KMS-11 (cell line): ENCODE results near the gene SLC25A33.

Experiments
- H2AFZ ChIP-seq: fragments of 200-600 bp; sonication (generic); 2 replicates; pipeline ENCODE4 v1.6.1; 2016; ENCODE audit warnings: antibody characterized with exemption, mixed run types, low read depth
- H3K27ac ChIP-seq: fragments of 200-600 bp; sonication (generic); 2 replicates; pipeline ENCODE4 v1.6.1; 2016; ENCODE audit warnings: mild to moderate bottlenecking, mixed run types
- H3K27me3 ChIP-seq: fragments of 200-600 bp; sonication (generic); 2 replicates; pipeline ENCODE4 v1.6.1; 2017; ENCODE audit warnings: mild to moderate bottlenecking, low read depth, mixed run types, moderate library complexity; ENCODE audit not compliant: insufficient read depth
- H3K36me3 ChIP-seq: fragments of 200-600 bp; sonication (generic); 2 replicates; pipeline ENCODE4 v1.6.1; 2017; ENCODE audit warnings: mild to moderate bottlenecking, mixed run types; ENCODE audit not compliant: insufficient read depth
- H3K4me1 ChIP-seq: fragments of 200-600 bp; sonication (generic); 2 replicates; pipeline ENCODE4 v1.6.1; 2016; ENCODE audit warnings: mild to moderate bottlenecking, low read depth, mixed run types; ENCODE audit not compliant: poor library complexity, severe bottlenecking
- H3K4me2 ChIP-seq: fragments of 200-600 bp; sonication (generic); 2 replicates; pipeline ENCODE4 v1.7.0; 2016; ENCODE audit warnings: mild to moderate bottlenecking, mixed run types
- H3K4me3 ChIP-seq: fragments of 200-600 bp; sonication (generic); IDR thresholded peaks from 2 replicates; pipeline ENCODE4 v1.6.1; 2017; ENCODE audit warnings: low read depth, low read length, mixed read lengths; ENCODE audit not compliant: insufficient read depth
- H3K79me2 ChIP-seq: fragments of 200-600 bp; sonication (generic); 2 replicates; pipeline ENCODE4 v1.6.1; 2016; ENCODE audit warnings: low read depth, mixed run types; ENCODE audit not compliant: insufficient read depth
- H3K9ac ChIP-seq: fragments of 200-600 bp; sonication (generic); 2 replicates; pipeline ENCODE4 v1.6.1; 2016; ENCODE audit warnings: mild to moderate bottlenecking, mixed run types
- H4K20me1 ChIP-seq: fragments of 200-600 bp; sonication (generic); 2 replicates; pipeline ENCODE4 v1.6.1; 2016; ENCODE audit warnings: mild to moderate bottlenecking, mixed run types; ENCODE audit not compliant: insufficient read depth
- CTCF ChIP-seq: fragments of 200-600 bp; sonication (generic); conservative IDR thresholded peaks from 2 replicates; pipeline ENCODE4 v1.6.1; 2017; ENCODE audit warnings: low read depth, mild to moderate bottlenecking, antibody characterized with exemption, low read length, moderate library complexity, mixed read lengths

The SLC25A33 gene

GRCh38 chr1:9598316-9598700 lies 59.0 kb downstream of the SLC25A33 start:
- no peaks in the 10 kb centered on the region; the same call in 1 of the 2 replicates for H3K36me3 ChIP-seq

GRCh38 chr1:9599741-9600140 lies 60.5 kb downstream of the SLC25A33 start:
- Histone ChIP-seq H3K27me3 (no peaks in the 10 kb centered on the region), H3K79me2 (peaks cover 3% of the 10 kb centered on the region), H3K4me1 (no peaks in the 10 kb centered on the region), H3K4me3 (no peak overlapping the region), H2AFZ (no peak overlapping the region), H4K20me1 (no peaks in the 10 kb centered on the region), H3K4me2 (no peak overlapping the region), H3K27ac (no peak overlapping the region), H3K9ac (no peak overlapping the region), H3K36me3 (no peaks in the 10 kb centered on the region; the same call in 1 of the 2 replicates)
- TF ChIP-seq CTCF = no peak

More at GRCh38 chr1:9598316-9598700, 59.0 kb downstream of the SLC25A33 start:
- Histone ChIP-seq H3K27ac (no peak overlapping the region), H3K4me2 (no peak overlapping the region), H4K20me1 (peaks cover 2% of the 10 kb centered on the region; the same call in 1 of the 2 replicates), H3K4me1 (peaks cover 3% of the 10 kb centered on the region), H3K27me3 (no peaks in the 10 kb centered on the region), H3K79me2 (peaks cover 16% of the 10 kb centered on the region), H3K4me3 (no peak overlapping the region), H2AFZ (no peak overlapping the region), H3K9ac (no peak overlapping the region)
- no peak for TF ChIP-seq CTCF

GRCh38 chr1:9600861-9601834 lies 61.9 kb downstream of the SLC25A33 start:
- H3K27ac ChIP-seq = no peak overlapping the region
- no peaks in the 10 kb centered on the region for H3K79me2 ChIP-seq
- no peak overlapping the region for H3K4me2 ChIP-seq
- no peaks in the 10 kb centered on the region; the same call in 1 of the 2 replicates for H3K36me3 ChIP-seq
- no peaks in the 10 kb centered on the region for H3K4me1 ChIP-seq
- H2AFZ ChIP-seq = no peak overlapping the region
- no peaks in the 10 kb centered on the region for H3K27me3 ChIP-seq
- TF ChIP-seq CTCF = no peak
- no peak overlapping the region for H3K4me3 ChIP-seq
- no peak overlapping the region for H3K9ac ChIP-seq
- no peaks in the 10 kb centered on the region for H4K20me1 ChIP-seq

GRCh38 chr1:9601942-9602793 lies 62.9 kb downstream of the SLC25A33 start:
- Histone ChIP-seq H3K4me2 (no peak overlapping the region), H3K36me3 (no peaks in the 10 kb centered on the region; the same call in 1 of the 2 replicates), H3K9ac (no peak overlapping the region), H2AFZ (no peak overlapping the region), H3K4me1 (no peaks in the 10 kb centered on the region), H3K79me2 (no peaks in the 10 kb centered on the region), H3K4me3 (no peak overlapping the region), H3K27me3 (no peaks in the 10 kb centered on the region), H4K20me1 (no peaks in the 10 kb centered on the region), H3K27ac (no peak overlapping the region)
- no peak for TF ChIP-seq CTCF
